B cell (primary cell): Measurements from ENCODE around the gene TRMT2B. TPM values are rescaled to one million over a fixed set of nuclear protein-coding genes. Genes with fewer than 3 reads are reported as not detected.

Experiments used
- ATAC-seq: fragments of 200-7000 bp; cut with Tn5 transposase; one replicate; pipeline ENCODE4 v1.10.0; 2021; ENCODE audit warnings: low read depth, mild to moderate bottlenecking, moderate number of reproducible peaks, moderate library complexity
- CTCF ChIA-PET: fragments of 350-600 bp; sonication (Branson Sonifier 250); formaldehyde crosslinking; loops from one replicate; lab custom pipeline; 2021; ENCODE audit warnings: antibody characterized with exemption, inconsistent platforms; lab: Charles Lee
- POLR2A ChIA-PET: fragments of 350-600 bp; sonication (Branson Sonifier 250); formaldehyde crosslinking; loops from one replicate; lab custom pipeline; 2021; ENCODE audit warnings: antibody characterized with exemption; lab: Charles Lee
- DNase-seq: peaks from one replicate; pipeline ENCODE4 v3.0.0; 2013
- H2AFZ ChIP-seq: 2 replicates; pipeline ENCODE4 v1.6.1; 2012; ENCODE audit warnings: mild to moderate bottlenecking, low read depth, low read length; ENCODE audit not compliant: insufficient read depth, poor library complexity, severe bottlenecking
- H3K27ac ChIP-seq, 2 donors: 1 replicate in 1 of 2; 2 replicates in 1 of 2; pipeline ENCODE4 v1.5.1; 2012 to 2013; ENCODE audit warnings: low read length in 2 of 2, mild to moderate bottlenecking in 2 of 2, moderate library complexity in 1 of 2
- H3K27me3 ChIP-seq, 4 experiments: fragments of 200-600 bp in 1 of 4; sonication (generic) in 1 of 4; replicated peaks in 1 of 4; 1 replicate in 2 of 4; 2 replicates in 2 of 4; pipeline versions ENCODE4 v1.6.1 to v1.7.0; 2013 to 2016; ENCODE audit warnings: low read length in 3 of 4, mild to moderate bottlenecking in 2 of 4, mixed read lengths in 1 of 4, moderate library complexity in 1 of 4; ENCODE audit not compliant: insufficient read depth in 4 of 4, control insufficient read depth in 3 of 4; ENCODE audit errors: control extremely low read depth in 1 of 4
- H3K36me3 ChIP-seq, 2 experiments: replicated peaks in 1 of 2; 1 replicate in 1 of 2; 2 replicates in 1 of 2; pipeline versions ENCODE4 v1.6.1 to v1.7.1; 2013; ENCODE audit warnings: low read length in 1 of 2; ENCODE audit not compliant: insufficient read depth in 2 of 2, control insufficient read depth in 1 of 2; ENCODE audit errors: control extremely low read depth in 1 of 2, extremely low read depth in 1 of 2
- H3K4me1 ChIP-seq, 2 donors: fragments of 200-600 bp in 1 of 2; sonication (generic) in 1 of 2; 1 replicate in 1 of 2; 2 replicates in 1 of 2; pipeline versions ENCODE4 v1.5.1 to v1.6.1; 2013 to 2017; ENCODE audit warnings: low read length in 2 of 2; ENCODE audit not compliant: control insufficient read depth in 2 of 2, insufficient read depth in 2 of 2
- H3K4me2 ChIP-seq: replicated peaks from 2 replicates; pipeline ENCODE3; 2012; ENCODE audit warnings: mild to moderate bottlenecking, low read depth, low read length; ENCODE audit not compliant: poor library complexity, severe bottlenecking
- H3K4me3 ChIP-seq, 5 experiments: fragments of 200-600 bp in 1 of 5; sonication (generic) in 1 of 5; 1 replicate in 3 of 5; 2 replicates in 2 of 5; pipeline versions ENCODE4 v1.5.1 to v1.7.0; 2011 to 2016; ENCODE audit warnings: low read length in 4 of 5, mild to moderate bottlenecking in 4 of 5, low read depth in 2 of 5, control low read depth in 1 of 5, moderate library complexity in 1 of 5; ENCODE audit not compliant: insufficient read depth in 1 of 5; ENCODE audit errors: control extremely low read depth in 1 of 5, extremely low read depth in 1 of 5
- H3K79me2 ChIP-seq: fragments of 200-600 bp; sonication (generic); one replicate; pipeline ENCODE4 v1.6.0; 2016; ENCODE audit warnings: low read length; ENCODE audit not compliant: control insufficient read depth, insufficient read depth
- H3K9ac ChIP-seq: fragments of 200-600 bp; sonication (generic); 2 replicates; pipeline ENCODE4 v1.6.1; 2017; ENCODE audit warnings: mild to moderate bottlenecking, low read length, moderate library complexity
- H3K9me3 ChIP-seq, 3 donors: one replicate each; pipeline versions ENCODE4 v1.6.1 to v1.7.1; 2013; ENCODE audit warnings: low read length in 2 of 3; ENCODE audit not compliant: control insufficient read depth in 2 of 3, insufficient read depth in 1 of 3; ENCODE audit errors: control extremely low read depth in 1 of 3
- H4K20me1 ChIP-seq: 2 replicates; pipeline ENCODE4 v1.6.0; 2012; ENCODE audit warnings: mild to moderate bottlenecking, low read length; ENCODE audit not compliant: insufficient read depth, control insufficient read depth, poor library complexity, severe bottlenecking
- H3K27ac Mint-ChIP-seq: one replicate; pipeline ENCODE4 v1.8.0; 2021; ENCODE audit warnings: mixed read lengths
- H3K27me3 Mint-ChIP-seq: one replicate; pipeline ENCODE4 v1.8.0; 2021; ENCODE audit warnings: mixed read lengths
- H3K4me1 Mint-ChIP-seq: one replicate; pipeline ENCODE4 v1.8.0; 2021; ENCODE audit warnings: mixed read lengths
- H3K4me3 Mint-ChIP-seq: one replicate; pipeline ENCODE4 v1.8.0; 2021; ENCODE audit warnings: mixed read lengths
- H3K9me3 Mint-ChIP-seq: one replicate; pipeline ENCODE4 v1.8.0; 2022; ENCODE audit warnings: mixed read lengths; ENCODE audit not compliant: insufficient read depth
- CTCF ChIP-seq: fragments of 200-600 bp; IDR thresholded peaks from one replicate; pipeline ENCODE4 v1.8.0; 2022; ENCODE audit warnings: antibody characterized with exemption, mild to moderate bottlenecking
- EZH2 ChIP-seq: IDR thresholded peaks from 2 replicates; pipeline ENCODE4 v1.6.1; 2012; ENCODE audit warnings: borderline replicate concordance, low read depth, mild to moderate bottlenecking, moderate library complexity, low read length; ENCODE audit not compliant: insufficient read depth, poor library complexity, severe bottlenecking
- WGBS: methylation state at CpG from one replicate; pipeline ENCODE4 v1.1.5; 2013; ENCODE audit warnings: missing lambda C conversion rate; ENCODE audit not compliant: insufficient coverage; 5-methylcytosine and 5-hydroxymethylcytosine counted together
- intact Hi-C: fragments of 100-400 bp; cut with micrococcal nuclease; formaldehyde crosslinking; loops from one replicate; pipeline ENCODE4 v1.10.0; 2022
- polyA plus RNA-seq: library from polyadenylated mRNA; depleted of rRNA; stranded (reverse); fragments of >200 nt; gene quantifications from 2 replicates; pipeline ENCODE4 v1.2.3, GENCODE V29; 2012
- total RNA-seq, 2 donors: library from RNA; stranded (reverse); fragments of 120-200 nt in 1 of 2; gene quantifications; 1 replicate in 1 of 2; 2 replicates in 1 of 2; pipeline versions ENCODE4 v1.2.3 to v1.2.4, GENCODE V29; 2013 to 2022

The TRMT2B gene
- total and polyA plus RNA-seq, 2 donors (not counting 1 experiment from before 2014, with no cell fraction given): 30.9 to 51.2 TPM

GRCh38 chrX:100995469-100995868 is 56.4 kb downstream of the TRMT2B start:
- Histone ChIP-seq H3K4me2 (no peak overlapping the region), H3K36me3 (peaks cover 0 to 8% of the 10 kb centered on the region in 2 experiments), H3K4me3 (no peak overlapping the region), H3K27me3 (no peaks in the 10 kb centered on the region), H3K9me3 (no peaks in the 10 kb centered on the region), H3K4me1 (no peaks in the 10 kb centered on the region), H2AFZ (no peak overlapping the region), H3K27ac (no peak overlapping the region), H4K20me1 (no peaks in the 10 kb centered on the region), H3K79me2 (no peaks in the 10 kb centered on the region), H3K9ac (no peak overlapping the region)
- Mint-ChIP-seq H3K9me3 (no peaks in the 10 kb centered on the region), H3K4me1 (no peaks in the 10 kb centered on the region), H3K4me3 (no peak overlapping the region), H3K27ac (no peak overlapping the region), H3K27me3 (no peaks in the 10 kb centered on the region)
- DNase-seq (no peak), ATAC-seq (no peak)
- CTCF ChIA-PET: no interaction called here
- TF ChIP-seq CTCF: no peak
- TF ChIP-seq EZH2: no peak
- POLR2A ChIA-PET: no interaction called here
- no CpG with 5 or more reads among the region's 5 CpGs for WGBS
- intact Hi-C loops: no loop called here

GRCh38 chrX:100994352-100995281 is 57.3 kb downstream of the TRMT2B start:
- Mint-ChIP-seq H3K27me3 (no peaks in the 10 kb centered on the region), H3K9me3 (no peaks in the 10 kb centered on the region), H3K4me3 (no peak overlapping the region), H3K27ac (no peak overlapping the region), H3K4me1 (peaks cover 4% of the 10 kb centered on the region)
- H3K9ac ChIP-seq: no peak overlapping the region
- no peak overlapping the region for H3K4me2 ChIP-seq
- peaks cover 0 to 8% of the 10 kb centered on the region in 2 experiments for H3K36me3 ChIP-seq
- DNase-seq: no peak
- H4K20me1 ChIP-seq: no peaks in the 10 kb centered on the region
- H3K27me3 ChIP-seq: no peaks in the 10 kb centered on the region
- ChIA-PET POLR2A (no interaction called here), CTCF (interaction anchor here (0.6 kb wide), 1 partner anchor 31 kb away, joined by 4 read pairs; no protein-coding TSS in a partner anchor)
- no peak for ATAC-seq
- intact Hi-C loops: no loop called here
- 80% methylated on average over 1 of the region's 5 CpGs for WGBS
- no peaks in the 10 kb centered on the region for H3K9me3 ChIP-seq
- TF ChIP-seq CTCF (no peak), EZH2 (no peak)
- H3K4me1 ChIP-seq: peaks cover 0 to 2% of the 10 kb centered on the region in 2 donors
- no peaks in the 10 kb centered on the region for H3K79me2 ChIP-seq
- H2AFZ ChIP-seq: no peak overlapping the region
- no peak overlapping the region for H3K27ac ChIP-seq
- H3K4me3 ChIP-seq: no peak overlapping the region
